GM18508 (cell line): ENCODE measurements around the gene C1orf87.
"Not testable (repeated sequence)": the region's sequence is repeated elsewhere in the genome, so short reads cannot be mapped to it uniquely, and the experiment has no call there.

Experiments used
- ATAC-seq: cut with Tn5 transposase; IDR thresholded peaks from one replicate; pipeline ENCODE4 v1.9.1; 2021; ENCODE audit warnings: moderate number of reproducible peaks; ENCODE audit not compliant: insufficient read depth, unreplicated experiment

Gene C1orf87

GRCh38 chr1:59999006-59999405 is 74.6 kb downstream of the C1orf87 start:
- ATAC-seq: no peak

GRCh38 chr1:59997479-59998115 is 76.0 kb downstream of the C1orf87 start:
- no peak for ATAC-seq

- no peak for ATAC-seq
Measured at GRCh38 chr1:59994302-59995198, 79.0 kb downstream of the C1orf87 start.

- no peak for ATAC-seq
Measured at GRCh38 chr1:59992040-59992820, 81.3 kb downstream of the C1orf87 start.

GRCh38 chr1:59990470-59990869 is 83.1 kb downstream of the C1orf87 start:
- no peak for ATAC-seq

- no peak for ATAC-seq
Measured at GRCh38 chr1:59986516-59987310, 86.9 kb downstream of the C1orf87 start.

GRCh38 chr1:59985911-59986515 is 87.6 kb downstream of the C1orf87 start:
- no peak for ATAC-seq

- no peak for ATAC-seq
Measured at GRCh38 chr1:59979666-59980065, 93.9 kb downstream of the C1orf87 start.

GRCh38 chr1:59978511-59978910 is 95.1 kb downstream of the C1orf87 start:
- no peak for ATAC-seq

GRCh38 chr1:59978026-59978425 is 95.5 kb downstream of the C1orf87 start:
- ATAC-seq: no peak

GRCh38 chr1:59977075-59977410 is 96.5 kb downstream of the C1orf87 start:
- ATAC-seq: no peak

GRCh38 chr1:59976194-59977074 is 97.1 kb downstream of the C1orf87 start:
- no peak for ATAC-seq

- ATAC-seq: no peak
Measured at GRCh38 chr1:59973719-59974118, 99.9 kb downstream of the C1orf87 start.

GRCh38 chr1:59972216-59972927 is 101.2 kb downstream of the C1orf87 start:
- no peak for ATAC-seq

- no peak for ATAC-seq
Measured at GRCh38 chr1:59971464-59971911, 102.1 kb downstream of the C1orf87 start.

GRCh38 chr1:59969542-59970175 is 103.9 kb downstream of the C1orf87 start:
- ATAC-seq: not testable (repeated sequence)

- not testable (repeated sequence) for ATAC-seq
Measured at GRCh38 chr1:59968746-59969145, 104.8 kb downstream of the C1orf87 start.

- ATAC-seq: no peak
Measured at GRCh38 chr1:59967780-59968179, 105.8 kb downstream of the C1orf87 start.
